Heart right ventricle (tissue), 16 donors: ENCODE data around the gene CEACAM20. TPM values are rescaled to one million over a fixed set of nuclear protein-coding genes. Genes with fewer than 3 reads are reported as not detected.

Experiments
- ATAC-seq, 8 donors: fragments of 200-7000 bp; cut with Tn5 transposase; one replicate each; pipeline ENCODE4 v1.9.1; 2020; ENCODE audit warnings: mild to moderate bottlenecking in 8 of 8, moderate library complexity in 8 of 8, moderate number of reproducible peaks in 1 of 8
- DNase-seq, 2 donors: peaks; one replicate each; pipeline ENCODE4 v3.0.0-alpha.2; 2020
- H3K27ac ChIP-seq, 10 donors: fragments of 200-600 bp; sonication (generic) in 2 of 10; one replicate each; pipeline versions ENCODE4 v1.5.0 to v1.8.0; 2020 to 2022; ENCODE audit warnings: mild to moderate bottlenecking in 3 of 10
- H3K27me3 ChIP-seq, 7 donors: fragments of 200-600 bp; one replicate each; pipeline ENCODE4 v1.8.0; 2021 to 2022; ENCODE audit warnings: mild to moderate bottlenecking in 2 of 7
- H3K36me3 ChIP-seq, 9 donors: fragments of 200-600 bp; sonication (generic) in 1 of 9; one replicate each; pipeline versions ENCODE4 v1.5.0 to v1.8.0; 2020 to 2022; ENCODE audit warnings: mild to moderate bottlenecking in 2 of 9
- H3K4me1 ChIP-seq, 9 donors: fragments of 200-600 bp; sonication (generic) in 1 of 9; one replicate each; pipeline versions ENCODE4 v1.5.0 to v1.8.0; 2020 to 2022; ENCODE audit warnings: mild to moderate bottlenecking in 4 of 9
- H3K4me3 ChIP-seq, 10 donors: fragments of 200-600 bp; sonication (generic) in 2 of 10; one replicate each; pipeline versions ENCODE4 v1.5.0 to v1.8.0; 2020 to 2022; ENCODE audit warnings: mild to moderate bottlenecking in 7 of 10, moderate library complexity in 2 of 10
- H3K9me3 ChIP-seq, 11 donors: fragments of 200-600 bp in 10 of 11; sonication (generic) in 2 of 11; one replicate each; pipeline versions ENCODE4 v1.5.0 to v1.8.0; 2013 to 2022; ENCODE audit warnings: mild to moderate bottlenecking in 2 of 11, control low read depth in 1 of 11, moderate library complexity in 1 of 11
- CTCF ChIP-seq, 9 donors: fragments of 200-600 bp; sonication (generic) in 2 of 9; IDR thresholded peaks; one replicate each; pipeline versions ENCODE4 v1.5.0 to v1.8.0; 2021 to 2022; ENCODE audit warnings: antibody characterized with exemption in 9 of 9, mild to moderate bottlenecking in 5 of 9, moderate library complexity in 1 of 9
- WGBS, 2 donors: extraction: QIAGEN DNeasy Blood & Tissue Kit; methylation state at CpG; one replicate each; pipeline ENCODE4 v1.1.7; 2013; ENCODE audit warnings: inconsistent platforms in 1 of 2; 5-methylcytosine and 5-hydroxymethylcytosine counted together
- intact Hi-C, 10 donors: fragments of 100-400 bp; cut with DNase I; formaldehyde crosslinking; loops; one replicate each; pipeline versions ENCODE4 v1.11.1 to v1.14.2; 2022
- polyA plus RNA-seq, 2 donors: library from polyadenylated mRNA; stranded (reverse); fragments of 200-250 nt; gene quantifications; one replicate each; pipeline ENCODE4 v1.2.3, GENCODE V29; 2013
- total RNA-seq, 10 donors: library from RNA; stranded (reverse); fragmentation: NEBNext Ultra II Directional in 3 of 10; extraction: Animal tissue kit (Norgen Biotek cat#: 25700) in 3 of 10; gene quantifications; one replicate each; pipeline versions ENCODE4 v1.2.1 to v1.2.4, GENCODE V29; 2021 to 2023
- donor health status: Arrhythmogenic right ventricular cardiomyopathy.
- donor health status: ischemic (EF 13 %, LVEDD 7.1; RV severe dilation, severe dysfunction).
- donor health status: healthy with polysubstance abuse.
- donor health status: DM: no; HTN: yes; CAD: no.
- donor health status: DM: no; HTN: no; CAD: no.
- donor health status: ischemic (EF 25% LVEDD 6.9; RV normal size, moderate dysfunction).
- donor health status: ischemic (EF 25% LVEDD 5.7; RV mildly dilated, moderate dysfunction).
- donor health status: healthy.
- donor health status: DM: yes; HTN: yes; CAD: no.
- donor health status: Ischemic cardiomyopathy.
- donor health status: ischemic (EF 35%, LVEDD 5.7; RV mildly dilated, moderate dysfunction).
- donor health status: nonischemic (EF 11% LVEDD 7.7; RV severe dilation, severe dysfunction).
- donor health status: DM: yes; HTN: yes; CAD: no.
- donor health status: PGD.
- donor health status: ischemic (EF 29% LVEDD 5.4; RV normal size, mild dysfunction).
- donor health status: nonischemic (EF 23%, LVEDD 6.1; RV moderate dilation, normal function).

Gene CEACAM20
- total and polyA plus RNA-seq, 12 donors: not detected

- no peak for TF ChIP-seq CTCF (IDR thresholded peaks at IDR 0.05)
- intact Hi-C loops: no loop called here
- DNase-seq (no peak), ATAC-seq (no peak)
- no peak overlapping the region for H3K27ac ChIP-seq
- peaks cover 0 to 6% (median 0%) of the 10 kb centered on the region in 7 donors for H3K27me3 ChIP-seq
- H3K36me3 ChIP-seq: no peaks in the 10 kb centered on the region
- H3K4me1 ChIP-seq: no peaks in the 10 kb centered on the region
- no peak overlapping the region for H3K4me3 ChIP-seq
- H3K9me3 ChIP-seq: no peaks in the 10 kb centered on the region
- 74 to 91% methylated on average over 4 of the region's 4 CpGs for WGBS, 2 donors
Observed at GRCh38 chr19:44548736-44549135, 19.3 kb upstream of the CEACAM20 start.

- intact Hi-C loops: no loop called here
- H3K27me3 ChIP-seq: peaks cover 0 to 17% (median 4%) of the 10 kb centered on the region in 7 donors
- ATAC-seq: no peak
- no peak overlapping the region for H3K27ac ChIP-seq
- H3K36me3 ChIP-seq: no peaks in the 10 kb centered on the region
- DNase-seq: no peak
- WGBS, 2 donors: 66 to 79% methylated on average over 2 of the region's 2 CpGs
- H3K4me3 ChIP-seq: no peak overlapping the region
- no peaks in the 10 kb centered on the region for H3K4me1 ChIP-seq
- H3K9me3 ChIP-seq: no peaks in the 10 kb centered on the region
- TF ChIP-seq CTCF (IDR thresholded peaks at IDR 0.05): no peak
Observed at GRCh38 chr19:44544031-44544430, 14.6 kb upstream of the CEACAM20 start.

- no peak for DNase-seq
- no peak for TF ChIP-seq CTCF (IDR thresholded peaks at IDR 0.05)
- no peaks in the 10 kb centered on the region for H3K36me3 ChIP-seq
- no peaks in the 10 kb centered on the region for H3K4me1 ChIP-seq
- H3K27me3 ChIP-seq: peaks cover 0 to 17% (median 6%) of the 10 kb centered on the region in 7 donors
- no peak overlapping the region for H3K4me3 ChIP-seq
- 0% methylated on average over 1 of the region's 1 CpG for WGBS, 2 donors
- ATAC-seq: no peak
- no peak overlapping the region for H3K27ac ChIP-seq
- intact Hi-C loops: no loop called here
- no peaks in the 10 kb centered on the region for H3K9me3 ChIP-seq
Observed at GRCh38 chr19:44542671-44543070, 13.2 kb upstream of the CEACAM20 start.

- ATAC-seq: no peak
- no peak for DNase-seq
- 78 to 79% methylated on average over 8 of the region's 8 CpGs for WGBS, 2 donors
- Histone ChIP-seq H3K4me1 (no peaks in the 10 kb centered on the region), H3K9me3 (peaks cover 0 to 1% (median 0%) of the 10 kb centered on the region in 11 donors), H3K27ac (no peak overlapping the region), H3K4me3 (no peak overlapping the region), H3K36me3 (no peaks in the 10 kb centered on the region), H3K27me3 (peaks cover 0 to 19% (median 6%) of the 10 kb centered on the region in 7 donors)
- intact Hi-C loops: no loop called here
- no peak for TF ChIP-seq CTCF (IDR thresholded peaks at IDR 0.05)
Observed at GRCh38 chr19:44540736-44541135, 11.3 kb upstream of the CEACAM20 start.
